Mononuclear cell (primary cell): ENCODE measurements around the gene DPYSL4. TPM values are rescaled to one million over a fixed set of nuclear protein-coding genes. Genes with fewer than 3 reads are reported as not detected.

Source experiments
- H3K27me3 ChIP-seq: 2 replicates; pipeline ENCODE4 v1.6.0; 2011; ENCODE audit warnings: low read length, control low read depth; ENCODE audit not compliant: insufficient read depth
- H3K4me1 ChIP-seq: 2 replicates; pipeline ENCODE4 v1.5.1; 2011; ENCODE audit warnings: mild to moderate bottlenecking, low read length, control low read depth; ENCODE audit not compliant: insufficient read depth
- H3K4me3 ChIP-seq: 2 replicates; pipeline ENCODE4 v1.5.1; 2011; ENCODE audit warnings: mild to moderate bottlenecking, low read length, moderate library complexity
- H3K9me3 ChIP-seq: 2 replicates; pipeline ENCODE4 v1.5.1; 2011; ENCODE audit warnings: low read depth, mild to moderate bottlenecking, control low read depth, low read length
- total RNA-seq: library from RNA; depleted of rRNA; stranded (reverse); fragments of >200 nt; gene quantifications from one replicate; pipeline ENCODE4 v1.2.3, GENCODE V29; 2012

Gene DPYSL4
- total RNA-seq, 1 donor = 0.21 TPM

DNA sequence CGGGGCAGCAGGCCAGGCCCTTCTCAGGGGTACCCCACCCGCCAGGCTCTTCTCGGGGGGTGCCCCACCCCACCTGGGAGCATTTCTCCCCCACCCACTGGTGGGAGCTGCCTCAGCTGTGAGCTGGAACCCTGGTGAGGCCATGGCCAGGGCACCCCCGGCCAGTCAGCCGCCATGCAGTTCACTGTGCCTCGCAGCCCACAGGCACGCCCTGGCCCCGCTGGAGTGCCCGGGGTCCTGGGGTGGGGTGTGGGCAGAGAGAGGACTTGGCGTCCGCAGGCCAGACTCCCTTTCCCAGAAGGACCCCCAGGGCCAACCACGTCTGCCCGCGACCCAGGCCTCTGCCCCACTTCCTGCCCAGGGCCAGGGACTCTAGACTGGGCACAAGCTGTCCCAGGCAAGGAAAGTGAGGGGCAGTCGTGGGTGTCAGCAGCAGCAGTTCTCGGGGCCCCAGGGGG, 13.1 kb downstream of the DPYSL4 start:
- Histone ChIP-seq H3K9me3 (no peaks in the 10 kb centered on the region), H3K4me1 (no peaks in the 10 kb centered on the region), H3K27me3 (no peaks in the 10 kb centered on the region)

DNA sequence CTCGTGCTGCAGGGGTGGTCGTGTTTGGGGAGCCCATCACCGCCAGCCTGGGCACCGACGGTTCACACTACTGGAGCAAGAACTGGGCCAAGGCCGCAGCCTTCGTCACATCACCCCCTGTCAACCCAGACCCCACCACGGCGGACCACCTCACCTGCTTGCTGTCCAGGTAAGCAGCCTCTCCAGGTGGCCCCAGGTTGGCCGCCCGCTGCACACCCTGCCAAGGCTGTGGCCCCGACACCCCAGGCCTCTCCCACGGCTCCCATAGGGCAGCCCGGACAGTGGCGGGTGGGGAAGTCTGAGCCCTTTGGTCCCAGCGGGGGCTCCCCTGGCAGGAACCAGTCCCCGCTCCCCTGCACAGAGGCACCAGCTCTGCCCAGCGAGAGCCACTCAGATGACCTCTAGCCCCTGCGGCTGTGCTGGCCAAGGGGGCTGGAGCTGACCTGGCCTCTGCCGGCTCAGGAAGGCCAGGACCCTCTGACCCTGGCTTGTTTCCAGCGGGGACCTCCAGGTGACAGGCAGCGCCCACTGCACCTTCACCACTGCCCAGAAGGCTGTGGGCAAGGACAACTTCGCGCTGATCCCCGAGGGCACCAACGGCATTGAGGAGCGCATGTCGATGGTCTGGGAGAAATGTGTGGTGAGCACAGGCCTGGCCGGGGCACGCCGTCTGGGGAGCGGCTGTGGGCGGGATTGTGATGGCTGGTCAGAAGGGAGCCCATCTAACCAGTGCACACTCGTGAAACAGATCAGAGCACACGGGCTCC, 13.8 kb downstream of the DPYSL4 start:
- no peaks in the 10 kb centered on the region for H3K27me3 ChIP-seq
- no peaks in the 10 kb centered on the region for H3K9me3 ChIP-seq

More for the DNA sequence above, 13.1 kb downstream of the DPYSL4 start:
- H3K4me3 ChIP-seq = no peak overlapping the region

DNA sequence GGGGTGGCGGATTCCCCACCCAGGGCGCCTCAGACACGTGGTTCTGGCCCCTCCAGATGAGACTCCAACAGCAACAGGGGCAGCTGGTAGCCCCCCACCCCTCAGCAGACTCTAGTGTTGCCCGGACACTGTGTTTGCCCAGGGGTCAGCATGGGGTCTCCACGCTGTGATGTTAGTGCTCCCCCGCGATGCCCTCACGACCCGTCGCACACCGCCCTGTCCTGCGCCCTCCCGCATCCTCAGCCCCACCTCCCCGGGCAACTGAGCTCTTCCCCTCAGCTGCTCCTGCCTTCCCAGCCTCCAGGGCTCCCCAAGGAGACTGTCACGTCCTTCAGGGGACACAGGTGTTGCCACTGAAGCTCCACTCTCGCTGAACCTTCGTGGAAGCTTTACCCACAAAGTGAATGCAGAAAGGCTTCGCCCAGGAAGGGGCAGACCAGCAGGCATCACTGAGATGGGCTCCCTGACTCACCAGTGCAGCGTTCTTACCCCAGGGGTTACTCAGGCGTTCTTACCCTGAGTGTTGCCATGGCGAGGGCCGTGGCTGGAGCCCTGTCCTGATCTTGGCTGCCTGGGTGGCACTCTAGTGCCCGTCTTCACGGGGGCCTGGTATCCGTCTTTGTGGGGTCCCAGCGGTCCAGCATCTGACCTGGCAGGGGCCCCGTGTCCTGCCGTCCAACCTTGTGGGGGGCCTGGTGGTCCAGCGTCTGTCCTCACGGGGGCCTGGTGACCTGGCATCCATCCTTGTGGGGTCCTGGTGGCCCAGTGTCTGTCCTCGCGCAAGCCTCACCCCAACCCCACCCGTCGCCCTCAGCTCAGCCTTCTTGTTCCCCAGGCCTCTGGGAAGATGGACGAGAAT, 14.6 kb downstream of the DPYSL4 start:
- Histone ChIP-seq H3K9me3 (no peaks in the 10 kb centered on the region), H3K4me1 (no peaks in the 10 kb centered on the region)

More for the DNA sequence above, 13.8 kb downstream of the DPYSL4 start:
- Histone ChIP-seq H3K4me3 (no peak overlapping the region), H3K4me1 (no peaks in the 10 kb centered on the region)

DNA sequence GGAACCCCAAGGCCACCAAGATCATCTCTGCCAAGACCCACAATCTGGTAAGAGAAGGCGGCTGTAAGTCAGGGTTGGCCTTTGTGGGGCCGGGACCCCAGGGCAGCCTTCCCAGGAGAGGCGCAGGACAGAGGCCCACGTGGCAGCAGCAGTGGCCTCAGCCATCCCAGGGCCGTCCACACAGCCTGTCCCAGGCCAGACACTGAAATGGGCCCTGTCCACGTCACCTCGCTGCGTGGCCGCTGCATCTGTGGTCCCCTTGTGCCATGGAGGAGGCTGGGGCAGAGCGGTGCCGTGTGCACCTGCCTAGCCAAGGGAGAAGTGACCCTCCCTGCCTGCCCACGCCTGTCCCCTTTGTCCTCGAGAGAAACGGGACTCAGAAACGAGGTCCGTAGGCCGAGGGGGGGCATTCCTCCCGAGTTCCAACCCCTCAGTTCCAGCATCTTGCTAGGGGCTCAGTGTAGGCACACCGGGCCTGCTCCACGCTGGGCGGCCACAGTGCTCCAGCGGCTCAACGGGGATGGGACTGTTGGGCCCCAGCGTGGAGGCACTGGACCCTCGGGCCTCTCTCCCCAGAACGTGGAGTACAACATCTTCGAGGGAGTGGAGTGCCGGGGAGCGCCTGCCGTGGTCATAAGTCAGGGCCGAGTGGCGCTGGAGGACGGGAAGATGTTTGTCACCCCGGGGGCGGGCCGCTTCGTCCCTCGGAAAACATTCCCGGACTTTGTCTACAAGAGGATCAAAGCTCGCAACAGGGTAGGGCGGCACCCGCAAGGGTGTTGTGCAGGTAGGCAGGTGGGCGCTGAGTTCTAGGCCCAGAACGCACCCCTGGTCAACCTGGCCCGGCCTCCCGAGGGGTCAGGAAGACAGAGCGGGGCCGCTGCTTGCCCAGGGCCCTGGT, 15.6 kb downstream of the DPYSL4 start:
- Histone ChIP-seq H3K27me3 (no peaks in the 10 kb centered on the region), H3K4me1 (no peaks in the 10 kb centered on the region), H3K9me3 (no peaks in the 10 kb centered on the region), H3K4me3 (no peak overlapping the region)

More for the DNA sequence above, 14.6 kb downstream of the DPYSL4 start:
- H3K4me3 ChIP-seq = no peak overlapping the region
- no peaks in the 10 kb centered on the region for H3K27me3 ChIP-seq

DNA sequence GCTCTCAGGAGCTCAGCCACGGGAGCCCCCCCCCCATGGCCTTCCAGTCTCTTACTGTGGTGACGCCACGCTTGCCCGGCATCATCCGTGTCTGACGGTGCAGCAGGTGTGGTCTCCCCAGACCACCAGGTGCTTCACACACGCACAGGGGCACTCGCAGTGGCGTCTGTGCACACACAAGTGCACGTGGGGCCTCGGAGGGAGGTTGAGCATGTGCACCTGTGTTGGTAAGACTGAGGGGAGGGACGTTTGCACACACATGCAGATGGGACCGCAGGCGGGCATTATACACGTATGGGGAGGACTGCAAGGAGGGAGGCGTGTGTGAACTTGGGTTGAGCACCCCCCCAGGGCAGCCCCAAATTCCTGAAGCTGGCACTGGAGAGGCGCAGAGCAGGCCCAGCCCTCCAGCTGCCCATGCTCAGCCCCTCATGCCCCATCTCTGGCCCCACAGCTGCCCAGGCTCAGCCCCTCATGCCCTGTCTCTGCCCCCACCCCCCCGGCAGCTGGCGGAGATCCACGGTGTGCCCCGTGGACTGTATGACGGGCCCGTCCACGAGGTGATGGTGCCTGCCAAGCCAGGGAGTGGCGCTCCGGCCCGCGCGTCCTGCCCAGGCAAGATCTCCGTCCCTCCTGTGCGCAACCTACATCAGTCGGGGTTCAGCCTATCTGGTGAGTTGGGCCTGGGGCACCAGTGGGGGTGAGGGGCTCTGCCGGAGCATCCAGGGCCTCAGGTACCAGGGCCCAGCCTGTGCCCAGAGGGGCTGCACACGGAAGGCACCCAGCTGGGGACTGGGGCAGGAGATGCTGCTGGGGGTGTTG, 16.7 kb downstream of the DPYSL4 start:
- no peaks in the 10 kb centered on the region for H3K4me1 ChIP-seq
- no peaks in the 10 kb centered on the region for H3K9me3 ChIP-seq
- H3K27me3 ChIP-seq = no peaks in the 10 kb centered on the region
- H3K4me3 ChIP-seq = no peak overlapping the region

DNA sequence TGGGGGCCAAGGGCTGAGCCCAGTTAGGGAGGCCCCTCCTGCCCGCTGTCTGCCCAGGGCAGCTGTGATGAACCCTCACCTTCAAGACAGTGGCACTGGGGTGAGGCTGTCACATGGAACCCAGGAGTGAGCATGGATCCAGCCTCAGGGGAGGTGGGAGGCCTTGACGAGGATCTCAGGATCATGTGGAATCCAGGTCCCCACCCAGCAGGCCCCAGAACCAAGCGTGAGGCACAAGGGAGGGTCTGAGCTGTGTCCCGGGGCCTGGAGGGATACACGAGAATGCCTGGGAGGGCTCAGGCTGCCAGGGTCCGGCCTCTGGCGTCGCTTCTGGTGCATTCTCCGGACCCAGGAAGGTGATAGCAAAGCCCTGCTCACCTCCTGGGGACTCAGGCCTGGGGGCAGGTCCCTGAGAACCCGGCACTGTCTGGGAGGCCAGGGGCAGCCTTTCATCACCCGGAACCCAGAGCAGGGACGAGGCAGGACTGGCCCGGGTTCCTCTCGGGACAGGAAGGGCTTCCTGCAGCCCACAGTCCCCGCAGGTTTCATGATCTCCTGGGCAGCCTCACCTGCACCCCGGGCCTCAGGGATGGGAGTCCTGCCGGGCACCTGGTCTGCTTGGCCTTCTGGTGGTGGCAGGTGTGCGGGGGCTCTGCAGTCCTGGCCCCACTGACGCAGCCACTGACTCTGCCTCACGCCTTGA, 17.5 kb downstream of the DPYSL4 start:
- H3K27me3 ChIP-seq = no peaks in the 10 kb centered on the region
- no peak overlapping the region for H3K4me3 ChIP-seq
- no peaks in the 10 kb centered on the region for H3K4me1 ChIP-seq
- H3K9me3 ChIP-seq = no peaks in the 10 kb centered on the region

DNA sequence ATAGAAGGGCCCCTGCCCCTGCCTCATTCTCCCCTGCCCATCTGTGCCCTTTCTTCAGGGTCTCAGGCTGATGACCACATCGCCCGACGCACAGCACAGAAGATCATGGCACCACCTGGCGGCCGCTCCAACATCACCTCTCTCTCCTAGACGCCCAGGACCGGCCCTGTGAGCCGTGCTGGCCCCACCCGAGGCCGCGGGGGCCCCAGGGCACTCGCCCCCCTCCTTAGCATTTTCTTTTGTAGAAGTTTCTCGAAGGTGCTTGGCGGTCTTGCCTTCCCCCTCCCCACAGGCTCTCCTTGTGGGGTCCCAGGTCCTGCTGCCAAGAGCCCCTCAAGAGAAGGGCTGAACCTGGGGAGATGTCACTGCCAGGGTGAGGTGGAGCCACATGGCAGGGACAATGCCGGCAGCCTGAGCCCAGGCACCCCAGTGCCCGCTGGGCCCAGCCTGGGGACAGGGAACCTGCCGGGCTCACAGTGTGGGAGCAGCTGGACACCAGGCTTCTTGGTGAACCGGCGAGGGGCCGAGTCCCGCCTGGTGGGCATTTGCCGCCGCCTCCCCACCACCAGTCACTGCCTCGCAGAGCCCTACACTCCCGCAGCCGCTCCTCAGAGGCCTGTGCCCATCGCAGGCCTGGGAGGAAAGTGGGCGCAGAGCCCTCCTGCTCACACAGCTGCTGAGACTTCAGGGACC, 18.2 kb downstream of the DPYSL4 start:
- Histone ChIP-seq H3K4me3 (no peak overlapping the region), H3K9me3 (no peaks in the 10 kb centered on the region), H3K4me1 (no peaks in the 10 kb centered on the region), H3K27me3 (no peaks in the 10 kb centered on the region)

DNA sequence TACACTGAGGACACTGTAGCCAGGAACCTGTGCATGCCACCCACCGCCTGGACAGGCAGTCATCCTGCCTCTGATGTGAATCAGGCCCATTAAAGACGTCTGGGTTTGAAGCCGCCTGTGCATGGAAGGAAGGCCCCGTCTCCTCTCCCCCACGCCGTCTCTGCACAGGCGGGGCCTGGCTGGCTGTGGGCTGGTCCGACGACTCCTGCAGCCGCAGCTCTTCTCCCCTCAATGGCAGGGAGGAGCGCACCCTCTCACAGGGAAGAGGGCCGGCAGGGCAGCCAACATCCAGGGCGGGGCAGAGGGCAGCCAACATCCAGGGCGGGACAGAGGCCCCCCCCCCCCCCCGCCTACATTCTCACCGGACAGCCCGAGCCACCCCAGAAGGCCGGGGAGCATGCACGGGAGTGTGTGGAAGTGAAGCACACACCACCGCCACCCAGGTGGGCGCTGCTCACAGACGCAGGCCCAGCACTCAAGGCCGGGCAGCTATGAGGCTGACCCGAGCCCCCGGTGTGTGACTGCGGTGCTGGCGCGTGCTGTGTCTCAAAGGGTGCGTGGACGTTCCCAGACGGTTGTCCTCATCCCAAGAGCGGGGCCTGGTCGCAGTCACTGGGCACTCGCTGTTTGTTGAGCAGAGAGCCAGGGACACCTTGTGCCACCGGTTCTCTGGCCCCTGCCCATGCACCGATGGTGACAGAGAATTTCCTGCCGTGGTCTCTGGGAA, 19.1 kb downstream of the DPYSL4 start:
- H3K4me1 ChIP-seq = no peaks in the 10 kb centered on the region
- no peaks in the 10 kb centered on the region for H3K27me3 ChIP-seq
- H3K4me3 ChIP-seq = no peak overlapping the region
- H3K9me3 ChIP-seq = no peaks in the 10 kb centered on the region

DNA sequence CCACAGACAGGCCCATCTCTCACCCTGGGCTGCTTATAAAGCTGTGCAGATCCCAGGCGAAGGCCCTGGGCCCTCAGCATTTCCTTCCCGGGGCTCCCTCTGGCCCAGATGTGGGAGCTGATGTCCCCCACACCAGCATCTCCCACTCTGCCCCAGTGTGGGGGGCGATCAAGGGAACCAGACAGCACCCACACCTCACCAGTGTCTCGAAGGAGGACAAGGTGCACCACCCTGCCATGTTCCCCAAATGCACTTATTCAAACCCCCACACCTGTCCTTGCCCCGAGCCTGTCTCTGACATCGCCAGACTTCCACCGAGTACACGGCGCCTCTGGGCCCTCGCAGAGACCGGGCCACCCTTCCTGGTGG, 19.6 kb downstream of the DPYSL4 start:
- no peaks in the 10 kb centered on the region for H3K27me3 ChIP-seq
- no peaks in the 10 kb centered on the region for H3K4me1 ChIP-seq
- no peak overlapping the region for H3K4me3 ChIP-seq
- no peaks in the 10 kb centered on the region for H3K9me3 ChIP-seq

DNA sequence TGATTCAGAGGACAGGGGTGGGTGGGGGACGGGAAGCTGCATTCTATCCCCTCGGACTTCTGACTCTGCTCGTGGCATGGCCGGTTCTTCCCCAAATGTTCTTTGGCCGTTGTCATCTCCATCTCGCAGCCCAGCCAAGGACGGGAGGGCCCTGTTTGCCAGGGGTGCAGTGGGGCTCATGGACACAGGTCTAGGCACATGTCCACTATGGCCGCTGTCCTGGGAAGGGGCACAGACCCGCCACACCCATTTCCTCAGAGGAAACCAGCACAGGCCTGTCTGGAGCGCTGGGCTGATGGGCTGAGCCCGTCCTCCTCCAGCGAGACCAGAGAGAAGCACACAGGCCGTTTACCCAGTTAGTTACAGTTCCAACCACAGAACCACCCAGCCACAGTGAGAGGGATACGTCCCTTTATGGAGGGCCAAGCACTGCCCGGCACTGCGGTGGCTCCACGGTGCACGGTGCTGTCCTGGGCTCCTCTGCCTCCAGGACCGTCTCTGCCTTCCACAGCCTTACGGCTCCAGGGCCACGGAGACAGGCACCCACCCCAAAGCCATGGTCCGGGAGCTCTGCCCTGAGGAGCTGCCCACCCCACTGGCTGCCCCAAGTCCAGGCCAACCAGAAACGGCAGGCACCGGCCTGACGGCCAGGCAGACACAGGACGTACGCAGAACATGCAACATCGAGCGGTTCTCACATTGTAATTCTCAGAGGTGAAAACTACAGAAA, 20.2 kb downstream of the DPYSL4 start:
- H3K27me3 ChIP-seq = no peaks in the 10 kb centered on the region
- no peaks in the 10 kb centered on the region for H3K9me3 ChIP-seq
- H3K4me1 ChIP-seq = no peaks in the 10 kb centered on the region
- H3K4me3 ChIP-seq = no peak overlapping the region

DNA sequence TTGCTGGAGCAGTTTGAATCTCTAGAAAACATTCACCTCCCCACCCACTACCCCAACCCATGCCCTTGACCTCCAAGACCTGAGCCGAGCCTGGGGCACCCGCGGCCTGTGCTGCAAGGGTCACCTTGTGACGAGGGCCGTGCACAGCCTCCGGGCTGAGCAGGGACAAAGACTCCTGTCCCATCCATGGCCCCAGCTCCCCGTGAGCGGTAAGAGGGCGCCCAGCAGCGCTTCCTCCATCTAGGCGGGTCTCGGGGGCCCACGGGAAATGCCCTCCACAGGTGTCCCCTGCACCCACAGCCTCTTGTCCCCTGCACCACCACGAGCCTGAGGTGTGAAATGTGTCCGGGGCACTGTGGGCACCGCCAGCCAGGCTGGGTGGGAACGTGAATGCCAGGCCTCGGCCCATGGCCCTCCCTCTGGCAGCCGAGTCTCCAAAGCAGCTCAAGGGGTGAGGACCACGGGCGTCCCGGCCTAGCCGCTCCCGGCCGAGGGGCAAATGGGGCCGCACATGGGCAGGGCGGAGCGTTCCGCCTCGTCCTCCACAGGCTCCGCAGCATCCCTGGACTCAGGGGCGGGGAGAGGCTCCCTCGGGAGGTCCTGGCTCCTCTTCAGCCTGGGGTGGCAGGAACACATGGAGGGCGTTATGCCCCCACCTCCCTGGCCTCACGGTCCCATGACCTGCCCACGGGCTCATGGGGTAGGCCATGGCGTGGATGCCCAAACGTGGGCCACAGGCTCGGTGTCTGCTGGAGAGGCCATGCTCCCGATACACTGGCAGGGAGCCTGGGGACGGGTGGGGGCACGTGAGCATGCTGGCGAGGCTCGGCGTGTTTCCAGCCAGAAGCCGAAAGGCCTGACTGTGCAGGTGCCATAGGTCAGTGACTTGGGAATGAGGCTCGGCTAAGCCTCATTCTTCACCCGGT, 21.1 kb downstream of the DPYSL4 start:
- no peaks in the 10 kb centered on the region for H3K9me3 ChIP-seq

More for the DNA sequence above, 21.1 kb downstream of the DPYSL4 start:
- no peak overlapping the region for H3K4me3 ChIP-seq
- H3K4me1 ChIP-seq = no peaks in the 10 kb centered on the region
- no peaks in the 10 kb centered on the region for H3K27me3 ChIP-seq
